Cerebellar cortex (tissue), 1 donor: ENCODE measurements around the gene NIPAL4.

ENCODE experiments used
- DNase-seq: peaks from one replicate; pipeline ENCODE4 v3.0.0-alpha.2; 2015; ENCODE audit warnings: low spot score

NIPAL4 gene

DNA sequence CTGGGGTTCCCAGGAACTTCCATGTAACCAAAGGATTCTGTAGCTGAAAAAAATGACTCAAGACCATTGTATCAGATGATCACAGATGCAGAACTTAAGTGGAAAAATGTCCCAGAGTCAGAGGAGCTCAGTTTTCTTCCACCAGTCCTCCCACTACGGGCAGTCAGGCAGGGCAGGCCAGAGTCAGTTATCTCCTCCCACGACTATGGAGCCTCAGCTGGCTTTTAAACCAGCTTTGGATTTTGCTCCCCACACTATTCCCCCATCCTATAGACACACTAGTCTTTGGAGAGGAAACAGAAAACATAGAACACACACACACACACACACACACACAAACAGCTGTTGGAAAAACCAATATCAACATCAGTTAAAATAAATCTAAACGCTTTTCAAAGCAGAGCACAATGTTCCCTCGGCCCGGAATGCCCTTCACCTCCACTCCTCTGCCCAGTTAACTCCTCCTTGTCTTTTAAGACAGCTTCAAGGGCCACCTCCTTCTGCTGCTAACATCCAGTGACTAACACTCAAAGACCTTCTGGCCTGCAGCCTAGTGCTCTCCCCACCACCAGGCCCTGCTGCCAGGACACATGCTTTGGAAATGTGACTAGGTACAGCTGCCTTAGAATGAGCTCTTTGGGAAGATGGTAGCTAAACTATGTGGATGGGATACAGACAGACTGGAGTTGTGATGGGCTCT lies 56.8 kb downstream of the NIPAL4 start:
- DNase-seq = no peak

- no peak for DNase-seq
These were observed 59.0 kb downstream of the NIPAL4 start for GRCh38 chr5:157518963-157519362.

- DNase-seq = no peak
These were observed 59.7 kb downstream of the NIPAL4 start for GRCh38 chr5:157519579-157520253.

DNA sequence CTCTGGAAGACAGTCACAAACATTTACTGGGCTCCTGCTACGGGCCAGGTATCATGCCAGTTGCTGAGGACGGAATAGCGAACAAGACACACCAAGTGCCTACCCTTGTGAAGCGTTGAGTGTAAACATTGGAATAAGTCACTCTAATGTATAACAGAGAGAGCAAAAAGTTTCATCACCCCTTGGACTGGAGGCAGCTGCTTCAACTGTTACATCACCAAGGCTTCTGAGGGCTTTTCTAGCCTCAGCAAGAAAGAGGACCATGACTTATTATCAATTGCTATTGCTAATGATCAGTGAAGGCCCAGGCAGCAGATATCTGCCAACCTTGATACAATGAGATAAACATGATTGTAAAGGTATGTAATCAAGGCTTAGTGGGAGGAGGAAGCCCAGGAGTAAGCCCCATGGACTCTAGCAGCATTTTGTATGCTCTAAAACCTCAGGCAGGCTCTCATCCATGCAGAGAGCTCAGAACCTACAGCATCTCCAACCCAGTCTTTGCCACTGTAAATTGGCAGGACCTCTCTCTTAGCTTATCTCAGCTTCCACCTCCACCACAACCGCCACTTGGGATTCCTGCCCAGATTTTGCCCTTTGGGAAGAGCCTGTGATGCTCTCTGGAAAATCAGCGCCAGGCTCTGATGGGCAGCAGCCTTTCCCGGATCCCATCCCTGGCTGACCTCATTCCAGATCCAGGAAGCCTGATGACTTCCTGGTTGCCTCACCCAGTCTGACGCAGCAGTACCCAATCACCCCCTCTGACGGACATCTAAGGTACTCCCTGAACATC lies 61.1 kb downstream of the NIPAL4 start:
- peak; percentile 76 for DNase-seq

DNA sequence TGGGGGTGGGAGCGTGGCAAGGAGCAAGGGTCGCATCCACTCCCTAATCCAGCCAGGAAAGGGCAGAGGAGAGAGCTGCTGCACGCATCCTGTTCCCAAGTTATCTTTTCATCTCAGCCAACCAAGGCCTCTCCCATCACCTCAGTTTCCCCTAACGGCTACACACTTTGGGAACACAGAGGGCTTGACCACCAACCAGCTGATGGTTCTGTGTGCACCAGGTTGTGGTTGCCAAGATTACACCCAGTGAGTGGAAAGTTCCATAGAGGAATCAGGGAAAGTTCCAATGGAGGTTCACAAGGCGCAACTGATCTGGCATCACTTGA lies 61.7 kb downstream of the NIPAL4 start:
- no peak for DNase-seq

- no peak for DNase-seq
These were observed 64.0 kb downstream of the NIPAL4 start for GRCh38 chr5:157523976-157524375.
